GM12878 (cell line): ENCODE data around the gene GRN. TPM values are rescaled to one million over a fixed set of nuclear protein-coding genes. Genes with fewer than 3 reads are reported as not detected.

Source experiments
- ATAC-seq: fragments of 200-7000 bp; cut with Tn5 transposase; 3 replicates; pipeline ENCODE4 v1.9.1; 2020; ENCODE audit warnings: mild to moderate bottlenecking, moderate library complexity
- BruUV-seq: library from RNA; stranded (reverse); fragments of 400-500 nt; replicated peaks from 2 replicates; lab custom pipeline; 2021; lab: Mats Ljungman, UMichigan
- CTCF ChIA-PET: fragments of 300-600 bp; sonication (Branson Sonifier 250); formaldehyde crosslinking; extraction: SDS; loops from one replicate; lab custom pipeline; 2021; ENCODE audit warnings: inconsistent platforms; lab: Yijun Ruan, JAX
- POLR2A ChIA-PET: fragments of 350-600 bp; formaldehyde crosslinking; extraction: SDS; loops from one replicate; lab custom pipeline; 2021; ENCODE audit warnings: inconsistent platforms; lab: Charles Lee
- RAD21 ChIA-PET: fragments of 300-600 bp; sonication (Branson Sonifier 250); formaldehyde crosslinking; loops from one replicate; lab custom pipeline; 2023; ENCODE audit warnings: antibody characterized with exemption; ENCODE audit not compliant: unreplicated experiment; lab: Charles Lee
- SMC1A ChIA-PET: fragments of 300-600 bp; sonication (Branson Sonifier 250); formaldehyde crosslinking; loops from one replicate; lab custom pipeline; 2023; ENCODE audit not compliant: unreplicated experiment, uncharacterized antibody; lab: Charles Lee
- DNase-seq: peaks from one replicate; pipeline ENCODE4 v3.0.0-alpha.2; 2011; ENCODE audit warnings: low read depth, low spot score
- FAIRE-seq: peaks from 3 replicates; lab custom pipeline; 2011; peaks lifted over from hg19 to GRCh38; lab: Jason Lieb, UNC
- H2AFZ ChIP-seq: 2 replicates; pipeline ENCODE4 v1.6.0; 2011; ENCODE audit warnings: low read depth, low read length, control low read depth; ENCODE audit not compliant: control insufficient read depth
- H3K27ac ChIP-seq: 2 replicates; pipeline ENCODE4 v1.5.1; 2011; ENCODE audit warnings: control low read depth; ENCODE audit not compliant: control insufficient read depth, insufficient read depth
- H3K27me3 ChIP-seq, 2 experiments: replicated peaks in 1 of 2; 2 replicates each; pipeline versions ENCODE4 v1.6.0 to v1.6.1; 2011; ENCODE audit warnings: low read length in 1 of 2; ENCODE audit not compliant: control insufficient read depth in 2 of 2, insufficient read depth in 2 of 2
- H3K36me3 ChIP-seq, 2 experiments: 2 replicates each; pipeline ENCODE4 v1.5.1; 2011; ENCODE audit warnings: low read length in 1 of 2; ENCODE audit not compliant: control insufficient read depth in 2 of 2, insufficient read depth in 2 of 2
- H3K4me1 ChIP-seq: 2 replicates; pipeline ENCODE4 v1.6.1; 2011; ENCODE audit warnings: mild to moderate bottlenecking, low read length, moderate library complexity, mixed read lengths; ENCODE audit not compliant: control insufficient read depth, insufficient read depth
- H3K4me2 ChIP-seq: 2 replicates; pipeline ENCODE4 v1.6.0; 2011; ENCODE audit warnings: control low read depth; ENCODE audit not compliant: control insufficient read depth, insufficient read depth
- H3K4me3 ChIP-seq: fragments of 200-600 bp; sonication (generic); 2 replicates; pipeline ENCODE4 v1.5.1; 2016
- H3K79me2 ChIP-seq: 2 replicates; pipeline ENCODE4 v1.6.0; 2011; ENCODE audit warnings: low read length; ENCODE audit not compliant: control insufficient read depth, insufficient read depth
- H3K9ac ChIP-seq: 2 replicates; pipeline ENCODE4 v1.8.0; 2011; ENCODE audit warnings: low read length, control low read depth, mixed read lengths; ENCODE audit not compliant: control insufficient read depth, insufficient read depth
- H3K9me3 ChIP-seq: replicated peaks from 3 replicates; pipeline ENCODE4 v1.5.1; 2011; ENCODE audit warnings: mild to moderate bottlenecking, low read length; ENCODE audit not compliant: control insufficient read depth, insufficient read depth
- H4K20me1 ChIP-seq: 2 replicates; pipeline ENCODE4 v1.6.0; 2011; ENCODE audit not compliant: control insufficient read depth, insufficient read depth
- ASH2L ChIP-seq: fragments of 300-600, 200-600 bp; sonication (generic); IDR thresholded peaks from 2 replicates; pipeline ENCODE4 v1.6.1; 2017; ENCODE audit warnings: low read depth, mild to moderate bottlenecking, borderline replicate concordance
- ATF2 ChIP-seq: IDR thresholded peaks from 2 replicates; pipeline ENCODE4 v1.6.1; 2012; ENCODE audit warnings: low read length, inconsistent platforms
- BRCA1 ChIP-seq: IDR thresholded peaks from 2 replicates; pipeline ENCODE4 v1.6.1; 2011; ENCODE audit warnings: low read depth, low read length, improper control_type of control experiment
- CBX3 ChIP-seq: fragments of 200-600 bp; sonication (generic); IDR thresholded peaks from 2 replicates; pipeline ENCODE4 v1.6.1; 2016; ENCODE audit warnings: low read depth, borderline replicate concordance
- CHD4 ChIP-seq: fragments of 200-600 bp; sonication (generic); IDR thresholded peaks from 2 replicates; pipeline ENCODE4 v1.6.1; 2016; ENCODE audit warnings: mild to moderate bottlenecking
- CTCF ChIP-seq, 3 experiments: IDR thresholded peaks in 2 of 3; conservative IDR thresholded peaks in 1 of 3; 2 replicates each; pipeline ENCODE4 v1.5.1; 2011; ENCODE audit warnings: low read depth in 3 of 3, low read length in 3 of 3, mild to moderate bottlenecking in 3 of 3, control low read depth in 2 of 3, moderate library complexity in 2 of 3, inconsistent platforms in 1 of 3, mixed read lengths in 1 of 3; ENCODE audit not compliant: control insufficient read depth in 2 of 3, insufficient read depth in 1 of 3; ENCODE audit errors: extremely low read depth in 1 of 3
- DPF2 ChIP-seq: fragments of 450-650 bp; IDR thresholded peaks from 2 replicates; pipeline ENCODE4 v1.6.1; 2017; ENCODE audit warnings: mild to moderate bottlenecking
- FOXM1 ChIP-seq: IDR thresholded peaks from 2 replicates; pipeline ENCODE4 v1.6.1; 2012; ENCODE audit warnings: low read depth, mild to moderate bottlenecking, inconsistent platforms, low read length, moderate library complexity
- KDM1A ChIP-seq: fragments of 200-600 bp; sonication (generic); IDR thresholded peaks from 2 replicates; pipeline ENCODE4 v1.6.1; 2016; ENCODE audit warnings: borderline replicate concordance
- LARP7 ChIP-seq: fragments of 450-650 bp; IDR thresholded peaks from 2 replicates; pipeline ENCODE4 v1.6.1; 2017; ENCODE audit warnings: mild to moderate bottlenecking
- NFYB ChIP-seq: IDR thresholded peaks from 2 replicates; pipeline ENCODE4 v1.6.1; 2011; ENCODE audit warnings: low read depth, mild to moderate bottlenecking, low read length, improper control_type of control experiment, moderate library complexity; ENCODE audit not compliant: insufficient read depth
- NRF1 ChIP-seq: conservative IDR thresholded peaks from 2 replicates; pipeline ENCODE4 v1.6.1; 2011; ENCODE audit warnings: mild to moderate bottlenecking, low read depth, low read length, improper control_type of control experiment
- PAX8 ChIP-seq: fragments of 450-650 bp; IDR thresholded peaks from 2 replicates; pipeline ENCODE4 v1.6.1; 2017; ENCODE audit warnings: mild to moderate bottlenecking, moderate library complexity
- POLR2AphosphoS5 ChIP-seq: IDR thresholded peaks from 2 replicates; pipeline ENCODE4 v1.6.1; 2011; ENCODE audit warnings: mild to moderate bottlenecking, low read length, inconsistent platforms
- TCF3 ChIP-seq: IDR thresholded peaks from 2 replicates; pipeline ENCODE4 v1.6.1; 2012; ENCODE audit warnings: low read depth, mild to moderate bottlenecking, low read length, borderline replicate concordance; ENCODE audit not compliant: insufficient read depth
- WGBS: methylation state at CpG from one replicate; pipeline ENCODE4 v1.1.6; 2016; ENCODE audit warnings: low lambda C conversion rate; ENCODE audit not compliant: insufficient replicate concordance, insufficient coverage; ENCODE audit errors: missing lambda C conversion rate; 5-methylcytosine and 5-hydroxymethylcytosine counted together
- in situ Hi-C: fragments of 300-500 bp; cut with MboI; formaldehyde crosslinking; loops from 9 replicates; pipeline ENCODE4 v1.14.3; 2018; ENCODE audit warnings: mixed read lengths
- intact Hi-C: fragments of 100-400 bp; cut with micrococcal nuclease; formaldehyde crosslinking; loops from one replicate; pipeline ENCODE4 v1.14.2; 2022; ENCODE audit not compliant: unreplicated experiment
- polyA plus RNA-seq, 11 experiments: library from polyadenylated mRNA; depleted of rRNA in 4 of 11; unstranded in 6 of 11; stranded (reverse) in 5 of 11; fragments of >200 nt; fragmentation: Nextera tagmentation in 4 of 11; fragmentation: Illumina TruSeq in 1 of 11; extraction: Ambion mirVana in 4 of 11; extraction: Trizol in 1 of 11; gene quantifications; 1 replicate in 1 of 11; 2 replicates in 10 of 11; pipeline versions ENCODE4 v1.2.1 to v1.2.3, GENCODE V29; 2011 to 2016; ENCODE audit warnings: inconsistent platforms in 2 of 11, missing spikeins in 2 of 11, low read depth in 1 of 11
- total RNA-seq, 4 experiments: library from RNA; depleted of rRNA in 3 of 4; stranded (reverse); fragments of >200 nt in 3 of 4; fragmentation: Illumina TruSeq in 1 of 4; extraction: Trizol in 1 of 4; gene quantifications; 2 replicates each; pipeline versions ENCODE4 v1.2.1 to v1.2.3, GENCODE V29; 2013 to 2021
- TF ChIP-seq, protein P1 (sequence below): fragments of 150-350 bp; IDR thresholded peaks from 2 replicates; pipeline ENCODE4 v1.6.1; 2016; ENCODE audit warnings: low read depth, low read length

The GRN gene
- total and polyA plus RNA-seq, 10 of the 15 experiments (the other 5 are each of a cell fraction or from before 2014, with no cell fraction given) = 22.3 to 389 (median 139) TPM

DNA sequence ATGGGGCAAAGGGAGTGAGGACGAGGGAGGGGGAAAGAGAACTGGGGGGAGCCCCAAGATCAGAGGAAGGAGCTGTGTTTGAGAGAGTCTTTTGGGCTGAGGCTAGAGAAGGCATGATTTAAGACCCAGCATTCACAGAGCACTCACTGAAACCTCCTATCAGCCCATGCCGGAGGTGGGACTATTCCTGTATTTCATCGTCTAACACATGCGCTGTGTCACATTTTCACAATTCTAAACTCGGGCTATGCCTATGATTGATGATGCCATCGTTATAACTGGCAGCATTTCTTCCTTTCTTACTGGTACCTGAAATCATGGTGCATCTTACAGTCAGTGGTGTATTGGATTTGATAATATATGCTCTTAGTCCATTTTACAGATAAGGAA is 15.0 kb downstream of the GRN start:
- FAIRE-seq = no peak
- H3K79me2 ChIP-seq = no peaks in the 10 kb centered on the region
- POLR2A ChIA-PET = no interaction called here
- H3K27ac ChIP-seq = no peak overlapping the region
- in situ Hi-C loops (no loop called here), intact Hi-C loops (no loop called here)
- no peak for TF ChIP-seq CBX3
- no peak for TF ChIP-seq NRF1
- TF ChIP-seq BRCA1 = no peak
- TF ChIP-seq FOXM1 = no peak
- TF ChIP-seq TCF3 = no peak
- TF ChIP-seq POLR2AphosphoS5 = no peak
- TF ChIP-seq PAX8 = no peak
- no peak for TF ChIP-seq NFYB
- no peak for TF ChIP-seq DPF2
- no peak for TF ChIP-seq CTCF (IDR thresholded peaks at IDR 0.05 in 2 of 3, conservative IDR thresholded peaks at IDR 0.05 in 1 of 3; ENCODE audit: control insufficient read depth in 2 of 3, extremely low read depth in 1 of 3, insufficient read depth in 1 of 3, low read depth in 3 of 3, low read length in 3 of 3)
- no peak for TF ChIP-seq CHD4
- no peak for TF ChIP-seq ASH2L
- no peak for TF ChIP-seq ATF2
- TF ChIP-seq, protein P1, sequence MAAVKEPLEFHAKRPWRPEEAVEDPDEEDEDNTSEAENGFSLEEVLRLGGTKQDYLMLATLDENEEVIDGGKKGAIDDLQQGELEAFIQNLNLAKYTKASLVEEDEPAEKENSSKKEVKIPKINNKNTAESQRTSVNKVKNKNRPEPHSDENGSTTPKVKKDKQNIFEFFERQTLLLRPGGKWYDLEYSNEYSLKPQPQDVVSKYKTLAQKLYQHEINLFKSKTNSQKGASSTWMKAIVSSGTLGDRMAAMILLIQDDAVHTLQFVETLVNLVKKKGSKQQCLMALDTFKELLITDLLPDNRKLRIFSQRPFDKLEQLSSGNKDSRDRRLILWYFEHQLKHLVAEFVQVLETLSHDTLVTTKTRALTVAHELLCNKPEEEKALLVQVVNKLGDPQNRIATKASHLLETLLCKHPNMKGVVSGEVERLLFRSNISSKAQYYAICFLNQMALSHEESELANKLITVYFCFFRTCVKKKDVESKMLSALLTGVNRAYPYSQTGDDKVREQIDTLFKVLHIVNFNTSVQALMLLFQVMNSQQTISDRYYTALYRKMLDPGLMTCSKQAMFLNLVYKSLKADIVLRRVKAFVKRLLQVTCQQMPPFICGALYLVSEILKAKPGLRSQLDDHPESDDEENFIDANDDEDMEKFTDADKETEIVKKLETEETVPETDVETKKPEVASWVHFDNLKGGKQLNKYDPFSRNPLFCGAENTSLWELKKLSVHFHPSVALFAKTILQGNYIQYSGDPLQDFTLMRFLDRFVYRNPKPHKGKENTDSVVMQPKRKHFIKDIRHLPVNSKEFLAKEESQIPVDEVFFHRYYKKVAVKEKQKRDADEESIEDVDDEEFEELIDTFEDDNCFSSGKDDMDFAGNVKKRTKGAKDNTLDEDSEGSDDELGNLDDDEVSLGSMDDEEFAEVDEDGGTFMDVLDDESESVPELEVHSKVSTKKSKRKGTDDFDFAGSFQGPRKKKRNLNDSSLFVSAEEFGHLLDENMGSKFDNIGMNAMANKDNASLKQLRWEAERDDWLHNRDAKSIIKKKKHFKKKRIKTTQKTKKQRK = no peak
- TF ChIP-seq LARP7 = no peak
- no peak for TF ChIP-seq KDM1A
- no peaks in the 10 kb centered on the region for H3K36me3 ChIP-seq
- H3K4me1 ChIP-seq = no peaks in the 10 kb centered on the region
- no peak overlapping the region for H3K9ac ChIP-seq
- SMC1A ChIA-PET = interaction anchor here (0.8 kb wide), 1 partner anchor 154 kb away, joined by 3 read pairs; no protein-coding TSS in a partner anchor
- RAD21 ChIA-PET = interaction anchor here (0.5 kb wide), 1 partner anchor 196 kb away, joined by 3 read pairs; no protein-coding TSS in a partner anchor
- no TSS peak for BruUV-seq
- peaks cover 0 to 2% of the 10 kb centered on the region in 2 experiments; a peak in 2 of 4 replicates for H3K27me3 ChIP-seq
- H4K20me1 ChIP-seq = no peaks in the 10 kb centered on the region
- WGBS = 25% methylated on average over 6 of the region's 6 CpGs
- H3K4me2 ChIP-seq = no peak overlapping the region
- no peak for DNase-seq
- no peak for ATAC-seq
- CTCF ChIA-PET = interaction anchor here (0.6 to 1.3 kb wide), 4 partner anchors 10 to 249 kb away, joined by 3 to 4 read pairs (median 3); no protein-coding TSS in a partner anchor
- no peaks in the 10 kb centered on the region for H3K9me3 ChIP-seq
- no peak overlapping the region for H2AFZ ChIP-seq
- no peak overlapping the region for H3K4me3 ChIP-seq
